H1 (cell line): ENCODE data around the gene ZSCAN21. TPM values are rescaled to one million over a fixed set of nuclear protein-coding genes. Genes with fewer than 3 reads are reported as not detected.

ENCODE experiments used
- ATF2 ChIP-seq: IDR thresholded peaks from 2 replicates; pipeline ENCODE4 v1.6.1; 2012; ENCODE audit warnings: low read length, inconsistent platforms
- BACH1 ChIP-seq: IDR thresholded peaks from 2 replicates; pipeline ENCODE4 v1.6.1; 2012; ENCODE audit warnings: low read length, improper control_type of control experiment
- BRCA1 ChIP-seq: IDR thresholded peaks from 2 replicates; pipeline ENCODE4 v1.6.1; 2012; ENCODE audit warnings: low read depth, low read length, improper control_type of control experiment
- CHD7 ChIP-seq: fragments of 300-600 bp; sonication (generic); IDR thresholded peaks from 2 replicates; pipeline ENCODE4 v1.7.1; 2012; ENCODE audit warnings: low read length, moderate library complexity, mild to moderate bottlenecking, inconsistent platforms; ENCODE audit not compliant: insufficient replicate concordance
- GABPA ChIP-seq: IDR thresholded peaks from 2 replicates; pipeline ENCODE4 v1.6.1; 2011; ENCODE audit warnings: mild to moderate bottlenecking, low read length, moderate library complexity, borderline replicate concordance; ENCODE audit not compliant: insufficient read depth
- NRF1 ChIP-seq: IDR thresholded peaks from 2 replicates; pipeline ENCODE4 v1.6.1; 2011; ENCODE audit warnings: mild to moderate bottlenecking, low read depth, low read length, improper control_type of control experiment
- RBBP5 ChIP-seq: IDR thresholded peaks from 2 replicates; pipeline ENCODE4 v1.7.1; 2012; ENCODE audit warnings: low read depth, mild to moderate bottlenecking, inconsistent platforms, low read length, moderate library complexity, borderline replicate concordance
- SRF ChIP-seq: IDR thresholded peaks from 2 replicates; pipeline ENCODE4 v1.6.1; 2011; ENCODE audit warnings: mild to moderate bottlenecking, low read depth, low read length, moderate library complexity
- YY1 ChIP-seq: IDR thresholded peaks from 2 replicates; pipeline ENCODE4 v1.6.1; 2011; ENCODE audit warnings: low read depth, mild to moderate bottlenecking, low read length
- polyA plus RNA-seq, 7 experiments: library from polyadenylated mRNA; depleted of rRNA in 3 of 7; stranded (reverse) in 5 of 7; unstranded in 2 of 7; fragments of >200 nt in 5 of 7; fragments of 200-250 nt in 2 of 7; gene quantifications; 1 replicate in 5 of 7; 2 replicates in 1 of 7; 4 replicates in 1 of 7; pipeline versions ENCODE4 v1.2.1 to v1.2.3, GENCODE V29; 2011 to 2013; ENCODE audit warnings: missing spikeins in 2 of 7, mixed read lengths in 2 of 7
- total RNA-seq: library from RNA; stranded (reverse); fragmentation: NEBNext Ultra II Directional; extraction: Animal tissue kit (Norgen Biotek cat#: 25700); gene quantifications from 2 replicates; pipeline ENCODE4 v1.2.1, GENCODE V29; 2021

Gene ZSCAN21
- total and polyA plus RNA-seq, 2 of the 8 experiments (the other 6 are each of a cell fraction or from before 2014, with no cell fraction given), result 15.4 to 26.1 TPM

GRCh38 chr7:100089458-100090196, 40.1 kb downstream of the ZSCAN21 start (continued):
- TF ChIP-seq SRF (no peak), BACH1 (no peak), BRCA1 (no peak), GABPA (no peak), YY1 (no peak), NRF1 (no peak), RBBP5 (no peak), CHD7 (no peak), ATF2 (no peak)
